MM.1S (cell line): ENCODE measurements around the gene PDGFD.

ENCODE experiments used
- EZH2 ChIP-seq: fragments of 300-600 bp; sonication (generic); optimal IDR thresholded peaks from 2 replicates; pipeline ENCODE3; 2017; ENCODE audit warnings: low read depth, mild to moderate bottlenecking, antibody characterized with exemption, low read length, mixed read lengths
- TF ChIP-seq, protein P1 (sequence below): fragments of 300-600 bp; sonication (generic); IDR thresholded peaks from 2 replicates; pipeline ENCODE4 v1.5.1; 2016; ENCODE audit warnings: antibody characterized with exemption, low read length, mixed read lengths

DNA sequence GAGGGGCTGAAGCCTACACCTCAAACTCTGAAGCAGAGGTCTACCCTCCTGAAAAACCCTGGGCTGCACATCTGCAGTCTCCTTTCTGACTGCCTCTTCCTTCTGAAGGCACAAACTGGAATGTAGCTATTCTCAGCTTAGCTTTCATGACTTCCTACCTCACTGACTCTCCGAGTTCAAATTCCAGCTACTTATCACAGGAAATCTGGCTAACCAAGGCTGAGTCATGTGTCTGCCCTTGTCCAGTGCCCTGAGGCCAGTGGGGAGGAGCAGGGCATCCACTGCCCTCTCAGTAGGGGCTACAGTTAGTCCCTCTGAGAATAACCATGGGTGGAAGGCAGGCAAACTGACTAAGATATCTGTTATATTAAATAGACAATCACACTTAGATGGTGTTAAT is 29.2 kb downstream of the PDGFD start:
- TF ChIP-seq, protein P1, sequence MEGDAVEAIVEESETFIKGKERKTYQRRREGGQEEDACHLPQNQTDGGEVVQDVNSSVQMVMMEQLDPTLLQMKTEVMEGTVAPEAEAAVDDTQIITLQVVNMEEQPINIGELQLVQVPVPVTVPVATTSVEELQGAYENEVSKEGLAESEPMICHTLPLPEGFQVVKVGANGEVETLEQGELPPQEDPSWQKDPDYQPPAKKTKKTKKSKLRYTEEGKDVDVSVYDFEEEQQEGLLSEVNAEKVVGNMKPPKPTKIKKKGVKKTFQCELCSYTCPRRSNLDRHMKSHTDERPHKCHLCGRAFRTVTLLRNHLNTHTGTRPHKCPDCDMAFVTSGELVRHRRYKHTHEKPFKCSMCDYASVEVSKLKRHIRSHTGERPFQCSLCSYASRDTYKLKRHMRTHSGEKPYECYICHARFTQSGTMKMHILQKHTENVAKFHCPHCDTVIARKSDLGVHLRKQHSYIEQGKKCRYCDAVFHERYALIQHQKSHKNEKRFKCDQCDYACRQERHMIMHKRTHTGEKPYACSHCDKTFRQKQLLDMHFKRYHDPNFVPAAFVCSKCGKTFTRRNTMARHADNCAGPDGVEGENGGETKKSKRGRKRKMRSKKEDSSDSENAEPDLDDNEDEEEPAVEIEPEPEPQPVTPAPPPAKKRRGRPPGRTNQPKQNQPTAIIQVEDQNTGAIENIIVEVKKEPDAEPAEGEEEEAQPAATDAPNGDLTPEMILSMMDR: no peak
- TF ChIP-seq EZH2: no peak
